ENCODE data around the gene RFTN1. TPM values are rescaled to one million over a fixed set of nuclear protein-coding genes. Genes with fewer than 3 reads are reported as not detected.

Gene RFTN1
- total and polyA plus RNA-seq, 2 of the 8 experiments (the other 6 are each of a cell fraction or from before 2014, with no cell fraction given): 4.6 to 6.7 TPM

GRCh38 chr3:16538507-16538906 lies 25.0 kb upstream of the RFTN1 start (continued):
- TF ChIP-seq BCL11A (IDR thresholded peaks at IDR 0.05; ENCODE audit: low read depth in 2 of 2, low read length in 2 of 2): no peak
- TF ChIP-seq TAF1 (IDR thresholded peaks at IDR 0.05; ENCODE audit: low read depth, low read length): no peak
- TF ChIP-seq PHF8 (conservative IDR thresholded peaks at IDR 0.05; ENCODE audit: low read depth, low read length): no peak
- no peak for TF ChIP-seq KDM1A (IDR thresholded peaks at IDR 0.05; ENCODE audit: borderline replicate concordance, low read length)
- TF ChIP-seq HDAC6 (IDR thresholded peaks at IDR 0.05; ENCODE audit: low read depth, low read length): no peak
- no peak for TF ChIP-seq EGR1 (IDR thresholded peaks at IDR 0.05; ENCODE audit: borderline replicate concordance, low read depth, low read length)
- no peak for TF ChIP-seq JUND (IDR thresholded peaks at IDR 0.05; ENCODE audit: low read length)
- TF ChIP-seq TBP (IDR thresholded peaks at IDR 0.05; ENCODE audit: low read depth, low read length): no peak

All from H1 (cell line).